DMS53 (cell line): Measurements from ENCODE around the gene MED27.
"Not testable (repeated sequence)": the region's sequence is repeated elsewhere in the genome, so short reads cannot be mapped to it uniquely, and the experiment has no call there.

Source experiments
- DNase-seq: peaks from one replicate; lab custom pipeline; 2025; lab: John Stamatoyannopoulos, UW

MED27 gene

GRCh38 chr9:131921635-131922034, 158.0 kb downstream of the MED27 start:
- not testable (repeated sequence) for DNase-seq

GRCh38 chr9:131919216-131919615, 160.5 kb downstream of the MED27 start:
- no peak for DNase-seq

GRCh38 chr9:131918481-131918880, 161.2 kb downstream of the MED27 start:
- DNase-seq = peak; percentile 23

- DNase-seq = no peak
Observed at GRCh38 chr9:131917009-131917408, 162.7 kb downstream of the MED27 start.

GRCh38 chr9:131915181-131915580, 164.5 kb downstream of the MED27 start:
- no peak for DNase-seq

GRCh38 chr9:131912671-131913070, 167.0 kb downstream of the MED27 start:
- DNase-seq = no peak

GRCh38 chr9:131912069-131912468, 167.6 kb downstream of the MED27 start:
- DNase-seq = no peak

- DNase-seq = no peak
Observed at GRCh38 chr9:131910572-131910971, 169.1 kb downstream of the MED27 start.

- DNase-seq = no peak
Observed at GRCh38 chr9:131905144-131905543, 174.5 kb downstream of the MED27 start.

GRCh38 chr9:131899296-131900228, 180.1 kb downstream of the MED27 start:
- no peak for DNase-seq

- no peak for DNase-seq
Observed at GRCh38 chr9:131892902-131893500, 186.7 kb downstream of the MED27 start.

- DNase-seq = peak; percentile 79
Observed at GRCh38 chr9:131892162-131892707, 187.4 kb downstream of the MED27 start.

- no peak for DNase-seq
Observed at GRCh38 chr9:131891598-131891997, 188.1 kb downstream of the MED27 start.

- DNase-seq = no peak
Observed at GRCh38 chr9:131889437-131890251, 190.0 kb downstream of the MED27 start.

- DNase-seq = no peak
Observed at GRCh38 chr9:131888923-131889322, 190.7 kb downstream of the MED27 start.

GRCh38 chr9:131887680-131888079, 192.0 kb downstream of the MED27 start:
- no peak for DNase-seq

- DNase-seq = no peak
Observed at GRCh38 chr9:131886826-131887225, 192.8 kb downstream of the MED27 start.

- no peak for DNase-seq
Observed at GRCh38 chr9:131885144-131885609, 194.5 kb downstream of the MED27 start.

GRCh38 chr9:131884222-131884621, 195.4 kb downstream of the MED27 start:
- DNase-seq = no peak

GRCh38 chr9:131880833-131881583, 198.7 kb downstream of the MED27 start:
- no peak for DNase-seq

GRCh38 chr9:131879911-131880290, 199.8 kb downstream of the MED27 start:
- no peak for DNase-seq
